ENCODE measurements around the gene NTM.

Gene NTM

GRCh38 chr11:132244846-132245245 lies 874.4 kb downstream of the NTM start:
- H3K27me3 ChIP-seq (ENCODE audit: control insufficient read depth in 1 of 2, insufficient read depth in 2 of 2, low read length in 2 of 2), result no peaks in the 10 kb centered on the region
- H3K4me1 ChIP-seq (ENCODE audit: insufficient read depth, low read length), result no peaks in the 10 kb centered on the region
- no peak overlapping the region for H3K4me3 ChIP-seq (ENCODE audit: low read depth in 1 of 2, low read length in 2 of 2)
- no peak overlapping the region for H3K9ac ChIP-seq (ENCODE audit: low read length)
- no peaks in the 10 kb centered on the region for H3K9me3 ChIP-seq (ENCODE audit: low read length)
- no peak overlapping the region for H3K27ac ChIP-seq (ENCODE audit: low read depth, low read length)
- no peaks in the 10 kb centered on the region for H3K36me3 ChIP-seq (ENCODE audit: insufficient read depth, low read length)

DNA sequence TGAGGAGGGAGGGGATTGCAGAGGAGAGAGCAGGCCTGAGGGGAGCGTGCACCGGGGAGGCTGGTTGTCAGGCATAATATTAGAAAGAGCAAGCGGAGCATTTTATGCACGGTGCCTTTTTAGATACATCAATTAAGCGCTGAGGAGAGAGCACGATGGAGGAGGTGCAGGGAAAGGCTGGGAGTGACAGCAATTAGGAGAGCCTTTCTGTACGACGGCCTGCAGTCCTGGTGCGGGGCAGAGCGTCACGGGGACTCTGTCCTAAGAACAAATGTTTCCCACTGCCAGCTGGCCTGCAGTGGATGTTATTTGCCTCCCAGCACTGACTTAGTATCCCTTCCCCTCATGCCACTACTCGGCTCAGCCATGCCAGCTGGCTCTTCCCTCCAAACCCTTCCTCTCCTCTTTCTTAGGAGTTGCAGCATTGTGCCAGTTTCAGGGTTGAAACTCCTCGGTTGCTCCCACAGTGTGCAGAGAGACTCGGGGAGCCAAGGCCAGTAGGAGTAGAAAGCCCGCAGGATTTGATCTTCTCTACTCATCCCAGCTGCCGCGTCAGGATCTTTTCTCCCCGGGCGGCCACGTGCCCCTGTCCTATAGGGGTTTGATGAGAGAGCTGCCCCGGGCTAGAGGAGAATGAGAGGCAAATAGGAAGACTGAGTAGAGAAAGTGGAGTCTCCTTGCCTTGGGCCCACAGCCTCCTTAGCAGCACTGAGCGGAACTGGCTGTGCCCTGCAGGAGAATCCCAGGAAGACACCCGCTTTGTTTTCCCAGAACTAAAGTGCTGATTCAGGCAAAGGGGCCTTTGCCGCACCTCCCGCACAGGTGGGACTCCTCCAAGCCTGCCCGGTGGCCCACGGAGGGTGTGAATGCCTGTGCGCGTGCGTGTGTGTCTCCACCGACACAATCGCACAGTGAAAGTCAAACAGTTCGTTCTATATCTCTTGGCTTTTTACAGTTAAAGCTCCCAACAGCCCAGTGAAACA lies 875.3 kb downstream of the NTM start:
- H3K9me3 ChIP-seq (ENCODE audit: low read length), result no peaks in the 10 kb centered on the region
- H3K4me1 ChIP-seq (ENCODE audit: insufficient read depth, low read length), result no peaks in the 10 kb centered on the region
- no peaks in the 10 kb centered on the region for H3K36me3 ChIP-seq (ENCODE audit: insufficient read depth, low read length)
- no peak overlapping the region for H3K4me3 ChIP-seq (ENCODE audit: low read depth in 1 of 2, low read length in 2 of 2)
- no peak overlapping the region for H3K27ac ChIP-seq (ENCODE audit: low read depth, low read length)
- H3K9ac ChIP-seq (ENCODE audit: low read length), result no peak overlapping the region
- no peaks in the 10 kb centered on the region for H3K27me3 ChIP-seq (ENCODE audit: control insufficient read depth in 1 of 2, insufficient read depth in 2 of 2, low read length in 2 of 2)

DNA sequence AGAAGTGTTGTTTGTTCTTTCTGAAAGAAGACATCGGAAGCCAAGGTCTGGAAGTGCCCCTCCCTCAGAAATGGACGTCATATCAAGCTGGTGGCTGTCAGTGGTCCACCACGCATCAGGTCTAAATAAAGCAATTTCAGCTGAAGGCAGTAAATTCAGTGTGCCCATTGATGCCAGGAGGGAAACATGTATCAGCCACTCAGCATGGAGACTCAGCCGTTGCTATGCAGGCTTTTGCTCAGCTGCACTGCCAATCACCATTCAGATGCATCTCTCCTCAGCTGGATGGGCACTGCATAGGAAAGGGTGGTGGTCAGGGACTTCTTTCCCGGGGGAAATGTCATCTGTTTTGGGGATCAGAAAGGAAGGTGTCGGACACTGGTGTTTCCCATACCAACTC lies 878.2 kb downstream of the NTM start:
- H3K27ac ChIP-seq (ENCODE audit: low read depth, low read length), result no peak overlapping the region
- H3K9ac ChIP-seq (ENCODE audit: low read length), result no peak overlapping the region
- no peaks in the 10 kb centered on the region for H3K4me1 ChIP-seq (ENCODE audit: insufficient read depth, low read length)
- no peaks in the 10 kb centered on the region for H3K9me3 ChIP-seq (ENCODE audit: low read length)
- no peak overlapping the region for H3K4me3 ChIP-seq (ENCODE audit: low read depth in 1 of 2, low read length in 2 of 2)
- H3K27me3 ChIP-seq (ENCODE audit: control insufficient read depth in 1 of 2, insufficient read depth in 2 of 2, low read length in 2 of 2), result no peaks in the 10 kb centered on the region
- H3K36me3 ChIP-seq (ENCODE audit: insufficient read depth, low read length), result no peaks in the 10 kb centered on the region

DNA sequence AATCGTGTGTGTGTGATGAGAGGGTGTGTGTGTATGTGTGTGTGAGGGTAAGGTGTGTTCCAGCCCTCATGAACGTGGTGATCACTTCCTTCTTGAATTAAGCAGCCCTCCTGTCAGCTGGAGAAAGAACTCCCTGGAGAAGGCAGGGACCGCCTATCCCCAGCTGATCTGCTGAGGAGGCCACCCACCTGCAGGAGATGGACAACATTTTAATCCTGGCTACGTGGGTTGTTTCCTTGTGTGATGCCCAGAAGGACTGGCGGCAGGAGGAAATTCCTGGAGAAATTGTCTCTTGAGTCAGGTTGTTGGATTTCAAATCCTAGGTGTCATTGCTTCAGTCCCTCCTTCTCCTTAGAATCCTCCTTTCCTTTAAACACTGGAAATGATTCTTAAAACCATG lies 878.8 kb downstream of the NTM start:
- Histone ChIP-seq H3K27ac (ENCODE audit: low read depth, low read length) (no peak overlapping the region), H3K36me3 (ENCODE audit: insufficient read depth, low read length) (no peaks in the 10 kb centered on the region), H3K9me3 (ENCODE audit: low read length) (no peaks in the 10 kb centered on the region), H3K4me3 (ENCODE audit: low read depth in 1 of 2, low read length in 2 of 2) (no peak overlapping the region), H3K4me1 (ENCODE audit: insufficient read depth, low read length) (no peaks in the 10 kb centered on the region), H3K9ac (ENCODE audit: low read length) (no peak overlapping the region), H3K27me3 (ENCODE audit: control insufficient read depth in 1 of 2, insufficient read depth in 2 of 2, low read length in 2 of 2) (no peaks in the 10 kb centered on the region)

GRCh38 chr11:132251061-132251460 lies 880.6 kb downstream of the NTM start:
- no peak overlapping the region for H3K27ac ChIP-seq (ENCODE audit: low read depth, low read length)

DNA sequence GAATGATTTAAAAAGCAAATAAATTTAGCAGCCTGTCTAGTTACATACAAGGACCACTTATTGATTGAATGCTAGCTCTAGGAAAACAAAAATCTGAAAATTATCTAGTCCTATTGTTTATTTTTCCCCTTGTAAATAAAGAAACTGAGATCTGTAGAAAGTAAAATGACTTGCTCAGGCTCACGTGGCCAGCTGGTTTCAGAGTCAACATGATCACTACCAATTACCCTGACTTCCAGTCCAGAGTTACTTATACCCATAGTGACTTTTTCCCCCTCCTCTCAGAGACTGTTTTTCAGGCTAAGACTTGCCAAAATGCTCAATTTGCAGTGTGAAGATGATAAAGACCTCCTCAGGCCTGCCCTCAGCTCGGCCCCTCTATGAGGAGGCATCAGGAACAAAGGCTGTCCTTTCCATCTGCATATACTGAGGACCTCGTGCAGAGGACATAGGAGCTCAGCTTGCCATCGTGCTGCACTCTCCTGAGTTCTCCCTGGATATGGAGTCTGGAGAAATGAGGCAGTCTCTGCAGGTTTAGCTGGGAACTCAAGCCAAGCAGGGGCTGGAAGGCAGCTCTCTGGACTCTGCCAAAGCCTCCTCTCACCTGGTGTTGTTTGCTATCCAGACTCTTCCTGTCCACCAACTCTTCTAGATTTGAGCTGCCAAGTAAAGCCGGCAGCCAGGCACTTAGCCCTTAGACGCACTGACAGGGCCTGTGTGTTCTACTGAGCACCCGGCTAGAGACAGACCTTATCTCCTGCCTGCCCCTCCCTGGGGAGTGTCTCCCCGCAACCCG lies 883.3 kb downstream of the NTM start:
- H3K9me3 ChIP-seq (ENCODE audit: low read length), result no peaks in the 10 kb centered on the region
- no peaks in the 10 kb centered on the region for H3K36me3 ChIP-seq (ENCODE audit: insufficient read depth, low read length)
- no peak overlapping the region for H3K9ac ChIP-seq (ENCODE audit: low read length)
- H3K27ac ChIP-seq (ENCODE audit: low read depth, low read length), result no peak overlapping the region
- no peak overlapping the region for H3K4me3 ChIP-seq (ENCODE audit: low read depth in 1 of 2, low read length in 2 of 2)
- no peaks in the 10 kb centered on the region for H3K4me1 ChIP-seq (ENCODE audit: insufficient read depth, low read length)
- H3K27me3 ChIP-seq (ENCODE audit: control insufficient read depth in 1 of 2, insufficient read depth in 2 of 2, low read length in 2 of 2), result no peaks in the 10 kb centered on the region

More at GRCh38 chr11:132251061-132251460, 880.6 kb downstream of the NTM start:
- no peaks in the 10 kb centered on the region for H3K36me3 ChIP-seq (ENCODE audit: insufficient read depth, low read length)
- H3K9me3 ChIP-seq (ENCODE audit: low read length), result no peaks in the 10 kb centered on the region
- no peak overlapping the region for H3K9ac ChIP-seq (ENCODE audit: low read length)
- no peaks in the 10 kb centered on the region for H3K27me3 ChIP-seq (ENCODE audit: control insufficient read depth in 1 of 2, insufficient read depth in 2 of 2, low read length in 2 of 2)
- H3K4me3 ChIP-seq (ENCODE audit: low read depth in 1 of 2, low read length in 2 of 2), result no peak overlapping the region
- no peaks in the 10 kb centered on the region for H3K4me1 ChIP-seq (ENCODE audit: insufficient read depth, low read length)

DNA sequence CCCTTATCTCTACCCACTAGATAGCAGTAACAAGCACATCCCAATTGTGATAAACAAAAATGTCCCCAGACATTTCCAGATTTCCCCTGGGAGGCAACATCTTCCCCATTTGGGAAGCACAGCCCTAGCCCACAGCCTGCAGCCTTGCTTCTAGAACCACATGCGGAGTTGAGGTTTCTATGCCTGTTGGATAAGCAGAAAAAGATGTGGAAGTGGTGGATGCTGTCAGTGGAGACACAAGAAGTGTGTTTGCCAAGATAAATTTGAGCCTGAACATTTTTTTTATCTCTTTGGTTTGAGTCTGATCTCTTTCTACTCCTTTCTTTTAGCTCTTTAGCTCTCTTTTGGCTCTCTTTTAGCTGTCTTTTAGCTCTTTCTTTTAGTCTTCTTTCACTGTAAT lies 884.5 kb downstream of the NTM start:
- no peak overlapping the region for H3K27ac ChIP-seq (ENCODE audit: low read depth, low read length)
- H3K4me1 ChIP-seq (ENCODE audit: insufficient read depth, low read length), result no peaks in the 10 kb centered on the region
- no peak overlapping the region for H3K9ac ChIP-seq (ENCODE audit: low read length)
- H3K27me3 ChIP-seq (ENCODE audit: control insufficient read depth in 1 of 2, insufficient read depth in 2 of 2, low read length in 2 of 2), result no peaks in the 10 kb centered on the region
- no peaks in the 10 kb centered on the region for H3K9me3 ChIP-seq (ENCODE audit: low read length)
- H3K36me3 ChIP-seq (ENCODE audit: insufficient read depth, low read length), result no peaks in the 10 kb centered on the region
- H3K4me3 ChIP-seq (ENCODE audit: low read depth in 1 of 2, low read length in 2 of 2), result no peak overlapping the region

- Histone ChIP-seq H3K27ac (ENCODE audit: low read depth, low read length) (no peak overlapping the region), H3K36me3 (ENCODE audit: insufficient read depth, low read length) (no peaks in the 10 kb centered on the region), H3K4me3 (ENCODE audit: low read depth in 1 of 2, low read length in 2 of 2) (no peak overlapping the region), H3K9me3 (ENCODE audit: low read length) (no peaks in the 10 kb centered on the region), H3K9ac (ENCODE audit: low read length) (no peak overlapping the region), H3K4me1 (ENCODE audit: insufficient read depth, low read length) (no peaks in the 10 kb centered on the region), H3K27me3 (ENCODE audit: control insufficient read depth in 1 of 2, insufficient read depth in 2 of 2, low read length in 2 of 2) (no peaks in the 10 kb centered on the region)
Measured at GRCh38 chr11:132256528-132257279, 886.3 kb downstream of the NTM start.

GRCh38 chr11:132257871-132258270 lies 887.5 kb downstream of the NTM start:
- no peaks in the 10 kb centered on the region for H3K4me1 ChIP-seq (ENCODE audit: insufficient read depth, low read length)
- H3K4me3 ChIP-seq (ENCODE audit: low read depth in 1 of 2, low read length in 2 of 2), result no peak overlapping the region
- H3K9ac ChIP-seq (ENCODE audit: low read length), result no peak overlapping the region
- no peak overlapping the region for H3K27ac ChIP-seq (ENCODE audit: low read depth, low read length)
- no peaks in the 10 kb centered on the region for H3K27me3 ChIP-seq (ENCODE audit: control insufficient read depth in 1 of 2, insufficient read depth in 2 of 2, low read length in 2 of 2)
- H3K36me3 ChIP-seq (ENCODE audit: insufficient read depth, low read length), result no peaks in the 10 kb centered on the region
- no peaks in the 10 kb centered on the region for H3K9me3 ChIP-seq (ENCODE audit: low read length)

- no peaks in the 10 kb centered on the region for H3K9me3 ChIP-seq (ENCODE audit: low read length)
- no peak overlapping the region for H3K27ac ChIP-seq (ENCODE audit: low read depth, low read length)
- H3K36me3 ChIP-seq (ENCODE audit: insufficient read depth, low read length), result no peaks in the 10 kb centered on the region
- H3K4me3 ChIP-seq (ENCODE audit: low read depth in 1 of 2, low read length in 2 of 2), result no peak overlapping the region
- H3K4me1 ChIP-seq (ENCODE audit: insufficient read depth, low read length), result no peaks in the 10 kb centered on the region
- H3K27me3 ChIP-seq (ENCODE audit: control insufficient read depth in 1 of 2, insufficient read depth in 2 of 2, low read length in 2 of 2), result no peaks in the 10 kb centered on the region
- H3K9ac ChIP-seq (ENCODE audit: low read length), result no peak overlapping the region
Measured at GRCh38 chr11:132258875-132259274, 888.5 kb downstream of the NTM start.

GRCh38 chr11:132260636-132261035 lies 890.2 kb downstream of the NTM start:
- H3K27me3 ChIP-seq (ENCODE audit: control insufficient read depth in 1 of 2, insufficient read depth in 2 of 2, low read length in 2 of 2), result no peaks in the 10 kb centered on the region
- H3K4me3 ChIP-seq (ENCODE audit: low read depth in 1 of 2, low read length in 2 of 2), result no peak overlapping the region
- H3K36me3 ChIP-seq (ENCODE audit: insufficient read depth, low read length), result no peaks in the 10 kb centered on the region
- no peaks in the 10 kb centered on the region for H3K4me1 ChIP-seq (ENCODE audit: insufficient read depth, low read length)
- no peaks in the 10 kb centered on the region for H3K9me3 ChIP-seq (ENCODE audit: low read length)
- H3K9ac ChIP-seq (ENCODE audit: low read length), result no peak overlapping the region
- H3K27ac ChIP-seq (ENCODE audit: low read depth, low read length), result no peak overlapping the region
